ENCODE measurements around the gene P2RX4. TPM values are rescaled to one million over a fixed set of nuclear protein-coding genes. Genes with fewer than 3 reads are reported as not detected.
"Not testable (repeated sequence)": the region's sequence is repeated elsewhere in the genome, so short reads cannot be mapped to it uniquely, and the experiment has no call there.

The P2RX4 gene, protein sequence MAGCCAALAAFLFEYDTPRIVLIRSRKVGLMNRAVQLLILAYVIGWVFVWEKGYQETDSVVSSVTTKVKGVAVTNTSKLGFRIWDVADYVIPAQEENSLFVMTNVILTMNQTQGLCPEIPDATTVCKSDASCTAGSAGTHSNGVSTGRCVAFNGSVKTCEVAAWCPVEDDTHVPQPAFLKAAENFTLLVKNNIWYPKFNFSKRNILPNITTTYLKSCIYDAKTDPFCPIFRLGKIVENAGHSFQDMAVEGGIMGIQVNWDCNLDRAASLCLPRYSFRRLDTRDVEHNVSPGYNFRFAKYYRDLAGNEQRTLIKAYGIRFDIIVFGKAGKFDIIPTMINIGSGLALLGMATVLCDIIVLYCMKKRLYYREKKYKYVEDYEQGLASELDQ
- total RNA-seq = 100 to 1,000 TPM in 1 of 2 donors, 10 to 100 TPM in 1; 63.2 to 103 TPM

DNA sequence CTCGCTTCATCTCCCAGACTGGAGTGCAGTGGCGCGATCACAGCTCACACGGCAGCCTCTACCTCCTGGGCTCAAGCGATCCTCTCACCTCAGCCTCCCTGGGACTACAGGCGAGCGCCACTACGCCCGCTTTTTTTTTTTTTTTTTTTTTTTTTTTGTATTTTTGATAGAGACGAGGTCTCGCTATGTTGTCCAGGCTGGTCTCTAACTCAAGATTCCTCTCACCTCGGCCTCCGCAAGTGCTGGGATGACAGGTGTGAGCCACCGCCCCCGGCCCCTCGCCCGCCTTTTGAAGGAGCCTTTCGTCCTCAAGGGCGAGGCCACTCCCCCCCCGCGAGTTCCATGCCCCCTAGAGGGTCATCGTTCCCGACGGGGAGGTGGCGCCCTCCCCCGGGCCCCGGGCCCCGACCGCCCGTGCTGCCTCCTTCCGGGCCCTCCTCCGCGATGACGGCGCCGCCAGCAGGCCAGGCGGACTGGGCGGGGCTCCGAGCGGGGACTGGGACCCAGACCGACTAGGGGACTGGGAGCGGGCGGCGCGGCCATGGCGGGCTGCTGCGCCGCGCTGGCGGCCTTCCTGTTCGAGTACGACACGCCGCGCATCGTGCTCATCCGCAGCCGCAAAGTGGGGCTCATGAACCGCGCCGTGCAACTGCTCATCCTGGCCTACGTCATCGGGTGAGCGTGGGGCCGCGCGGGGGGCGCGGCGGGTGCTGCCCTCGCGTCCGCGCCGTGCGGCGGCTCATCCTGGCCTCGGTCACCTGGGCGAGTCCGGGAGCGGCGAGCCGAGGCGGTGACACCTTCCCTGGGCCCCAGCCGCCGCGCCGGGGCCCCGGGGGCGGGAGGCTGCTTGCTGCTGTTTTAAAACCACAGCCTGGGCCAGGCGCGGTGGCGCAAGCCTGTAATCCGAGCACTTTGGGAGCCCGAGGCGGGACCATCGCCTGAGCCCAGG lies at the start of gene P2RX4:
P2RX4 (plus strand) TSS at position 506 of the 949 bp plus-strand sequence; CDS start at position 542, 36 bp downstream.
- intact Hi-C loops (cut with DNase I) = no loop called here
- no peaks in the 10 kb centered on the region for H3K9me3 ChIP-seq
- peak within 1 kb of the TSS; percentile 73 to 79 for H3K4me3 ChIP-seq
- no peaks in the 10 kb centered on the region for H3K27me3 ChIP-seq (replicated peaks; ENCODE audit: insufficient read depth)
- peak within 1 kb of the TSS; percentile 84 to 91 for H3K27ac ChIP-seq
- DNase-seq (ENCODE audit: low spot score) = peak; percentile 65
- 19% methylated on average over 35 of the region's 97 CpGs for WGBS
- H3K36me3 ChIP-seq = no peaks in the 10 kb centered on the region
- H3K4me1 ChIP-seq (replicated peaks) = no peaks in the 10 kb centered on the region
- no peak for TF ChIP-seq POLR2AphosphoS5 (IDR thresholded peaks at IDR 0.05)
- TF ChIP-seq, protein P1, sequence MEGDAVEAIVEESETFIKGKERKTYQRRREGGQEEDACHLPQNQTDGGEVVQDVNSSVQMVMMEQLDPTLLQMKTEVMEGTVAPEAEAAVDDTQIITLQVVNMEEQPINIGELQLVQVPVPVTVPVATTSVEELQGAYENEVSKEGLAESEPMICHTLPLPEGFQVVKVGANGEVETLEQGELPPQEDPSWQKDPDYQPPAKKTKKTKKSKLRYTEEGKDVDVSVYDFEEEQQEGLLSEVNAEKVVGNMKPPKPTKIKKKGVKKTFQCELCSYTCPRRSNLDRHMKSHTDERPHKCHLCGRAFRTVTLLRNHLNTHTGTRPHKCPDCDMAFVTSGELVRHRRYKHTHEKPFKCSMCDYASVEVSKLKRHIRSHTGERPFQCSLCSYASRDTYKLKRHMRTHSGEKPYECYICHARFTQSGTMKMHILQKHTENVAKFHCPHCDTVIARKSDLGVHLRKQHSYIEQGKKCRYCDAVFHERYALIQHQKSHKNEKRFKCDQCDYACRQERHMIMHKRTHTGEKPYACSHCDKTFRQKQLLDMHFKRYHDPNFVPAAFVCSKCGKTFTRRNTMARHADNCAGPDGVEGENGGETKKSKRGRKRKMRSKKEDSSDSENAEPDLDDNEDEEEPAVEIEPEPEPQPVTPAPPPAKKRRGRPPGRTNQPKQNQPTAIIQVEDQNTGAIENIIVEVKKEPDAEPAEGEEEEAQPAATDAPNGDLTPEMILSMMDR (IDR thresholded peaks at IDR 0.05) = peak; percentile 19 to 34 (median 24)
- TF ChIP-seq POLR2A (IDR thresholded peaks at IDR 0.05) = peak; percentile 87

DNA sequence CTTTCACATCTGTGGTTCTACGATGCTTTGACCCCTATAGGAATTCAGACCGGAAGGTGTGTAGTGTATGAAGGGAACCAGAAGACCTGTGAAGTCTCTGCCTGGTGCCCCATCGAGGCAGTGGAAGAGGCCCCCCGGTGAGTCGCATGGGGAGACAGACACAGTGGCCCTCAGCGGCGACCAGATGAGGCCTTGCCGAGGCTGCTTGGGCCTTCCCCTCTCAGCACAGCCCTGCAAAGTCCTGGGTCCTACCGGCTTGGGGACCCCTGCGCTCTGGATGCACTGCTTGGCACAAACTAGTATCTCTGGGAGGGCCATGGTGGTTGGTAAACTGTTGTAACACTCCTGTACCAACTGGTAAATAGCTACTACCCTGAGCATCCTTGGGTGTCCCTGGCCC lies 47.5 kb upstream of the P2RX4 start:
- intact Hi-C loops (cut with DNase I) = no loop called here
- H3K36me3 ChIP-seq = no peaks in the 10 kb centered on the region
- H3K4me1 ChIP-seq (replicated peaks) = no peaks in the 10 kb centered on the region
- DNase-seq (ENCODE audit: low spot score) = no peak
- no peak overlapping the region for H3K4me3 ChIP-seq
- no peak overlapping the region for H3K27ac ChIP-seq
- H3K9me3 ChIP-seq = no peaks in the 10 kb centered on the region
- 83% methylated on average over 10 of the region's 10 CpGs for WGBS
- H3K27me3 ChIP-seq (replicated peaks; ENCODE audit: insufficient read depth) = no peaks in the 10 kb centered on the region
- TF ChIP-seq, protein P1 (IDR thresholded peaks at IDR 0.05) = no peak
- no peak for TF ChIP-seq POLR2A (IDR thresholded peaks at IDR 0.05)
- TF ChIP-seq POLR2AphosphoS5 (IDR thresholded peaks at IDR 0.05) = no peak

DNA sequence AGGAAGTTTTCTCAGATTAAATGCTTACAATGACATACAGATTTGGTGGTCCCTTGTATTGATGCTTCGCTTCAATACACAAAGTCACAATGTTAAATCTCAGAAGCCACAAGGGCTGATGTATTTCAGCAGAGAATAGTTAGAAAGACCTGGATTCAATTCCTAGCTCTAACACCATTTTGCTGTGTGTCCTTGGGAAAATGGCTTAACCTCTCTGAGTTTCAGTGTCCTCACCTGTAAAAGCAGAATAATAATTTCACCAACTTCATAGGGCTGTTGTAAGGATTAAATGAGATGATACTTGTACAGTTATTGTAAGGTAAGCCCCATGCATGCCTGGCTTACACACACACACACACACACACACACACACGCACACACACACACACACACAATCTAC lies 46.9 kb upstream of the P2RX4 start:
- H3K27ac ChIP-seq = no peak overlapping the region
- no peaks in the 10 kb centered on the region for H3K36me3 ChIP-seq
- no peak for DNase-seq (ENCODE audit: low spot score)
- TF ChIP-seq, protein P1 (IDR thresholded peaks at IDR 0.05) = no peak
- no peak for TF ChIP-seq POLR2AphosphoS5 (IDR thresholded peaks at IDR 0.05)
- TF ChIP-seq POLR2A (IDR thresholded peaks at IDR 0.05) = no peak
- intact Hi-C loops (cut with DNase I) = no loop called here
- H3K27me3 ChIP-seq (replicated peaks; ENCODE audit: insufficient read depth) = no peaks in the 10 kb centered on the region
- no peaks in the 10 kb centered on the region for H3K9me3 ChIP-seq
- H3K4me1 ChIP-seq (replicated peaks) = no peaks in the 10 kb centered on the region
- no peak overlapping the region for H3K4me3 ChIP-seq
- WGBS = 59% methylated on average over 2 of the region's 2 CpGs

DNA sequence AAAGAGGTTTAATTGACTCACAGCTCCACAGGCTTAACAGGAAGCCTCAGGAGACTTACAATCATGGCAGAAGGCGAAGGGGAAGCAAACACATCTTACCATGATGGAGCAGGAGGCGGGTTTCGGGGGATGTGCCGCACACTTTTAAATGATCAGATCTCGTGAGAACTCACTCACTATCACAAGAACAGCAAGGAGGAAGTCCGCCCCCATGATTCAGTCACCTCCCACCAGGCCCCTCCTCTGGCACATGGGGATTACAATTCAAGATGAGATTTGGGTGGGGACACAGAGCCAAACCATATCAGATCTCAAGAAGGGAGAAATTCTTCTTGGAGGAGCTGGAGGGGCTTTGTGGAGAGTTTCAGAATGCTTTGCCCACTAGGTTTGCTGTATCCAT lies 45.1 kb upstream of the P2RX4 start:
- H3K4me1 ChIP-seq (replicated peaks); intact Hi-C loops (cut with DNase I); H3K27me3 ChIP-seq (replicated peaks; ENCODE audit: insufficient read depth); H3K36me3 ChIP-seq; H3K4me3 ChIP-seq; H3K27ac ChIP-seq; DNase-seq (ENCODE audit: low spot score); H3K9me3 ChIP-seq: not testable (repeated sequence)
- WGBS = 95% methylated on average over 6 of the region's 6 CpGs

DNA sequence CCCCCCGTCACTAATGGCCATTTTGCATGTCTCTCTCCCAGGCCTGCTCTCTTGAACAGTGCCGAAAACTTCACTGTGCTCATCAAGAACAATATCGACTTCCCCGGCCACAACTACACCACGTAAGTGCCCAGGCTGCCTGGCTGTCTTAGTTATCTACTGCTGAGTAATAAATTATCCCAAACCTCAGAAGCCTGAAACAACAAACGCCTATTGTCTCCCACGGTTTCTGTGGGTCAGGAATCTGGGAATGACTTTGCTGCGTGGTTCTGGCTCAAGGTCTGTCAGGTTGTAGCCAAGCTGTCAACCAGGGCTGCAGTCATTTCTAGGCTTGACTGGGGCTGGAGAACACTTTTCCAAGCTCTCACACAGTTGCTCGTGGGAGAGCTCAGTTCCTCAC lies 44.6 kb upstream of the P2RX4 start:
- Histone ChIP-seq H3K9me3 (no peaks in the 10 kb centered on the region), H3K36me3 (no peaks in the 10 kb centered on the region), H3K27me3 (replicated peaks; ENCODE audit: insufficient read depth) (no peaks in the 10 kb centered on the region), H3K4me1 (replicated peaks) (no peaks in the 10 kb centered on the region), H3K27ac (no peak overlapping the region), H3K4me3 (no peak overlapping the region)
- TF ChIP-seq POLR2AphosphoS5 (IDR thresholded peaks at IDR 0.05) = no peak
- TF ChIP-seq, protein P1 (IDR thresholded peaks at IDR 0.05) = no peak
- no peak for TF ChIP-seq POLR2A (IDR thresholded peaks at IDR 0.05)
- DNase-seq (ENCODE audit: low spot score) = no peak
- WGBS = 77% methylated on average over 9 of the region's 9 CpGs
- intact Hi-C loops (cut with DNase I) = no loop called here
